H9 (cell line): ENCODE data around the gene C12orf75. TPM values are rescaled to one million over a fixed set of nuclear protein-coding genes. Genes with fewer than 3 reads are reported as not detected.

ENCODE experiments used
- DNase-seq: peaks from one replicate; pipeline ENCODE4 v3.0.0-alpha.2; 2017
- H2AFZ ChIP-seq: one replicate; pipeline ENCODE4 v1.6.1; 2013; ENCODE audit warnings: mild to moderate bottlenecking, low read length, control low read depth, moderate library complexity
- H2AK5ac ChIP-seq: 2 replicates; pipeline ENCODE4 v1.6.1; 2013; ENCODE audit warnings: low read length, control low read depth, mixed read lengths; ENCODE audit not compliant: insufficient read length
- H2BK120ac ChIP-seq: one replicate; pipeline ENCODE4 v1.6.1; 2013; ENCODE audit warnings: low read depth, mild to moderate bottlenecking, low read length, control low read depth, inconsistent platforms; ENCODE audit not compliant: poor library complexity, severe bottlenecking
- H2BK12ac ChIP-seq: 2 replicates; pipeline ENCODE4 v1.6.1; 2013; ENCODE audit warnings: low read length, control low read depth, mixed read lengths, low read depth; ENCODE audit not compliant: insufficient read length
- H2BK15ac ChIP-seq: 2 replicates; pipeline ENCODE4 v1.6.1; 2013; ENCODE audit warnings: low read depth, low read length, control low read depth
- H2BK20ac ChIP-seq: one replicate; pipeline ENCODE4 v1.6.1; 2013; ENCODE audit warnings: low read depth, mild to moderate bottlenecking, low read length, control low read depth, inconsistent platforms; ENCODE audit not compliant: poor library complexity, severe bottlenecking
- H2BK5ac ChIP-seq: 2 replicates; pipeline ENCODE4 v1.6.1; 2013; ENCODE audit warnings: low read length, control low read depth, mixed read lengths; ENCODE audit not compliant: insufficient read length
- H3K14ac ChIP-seq: 2 replicates; pipeline ENCODE4 v1.6.1; 2013; ENCODE audit warnings: low read length, control low read depth; ENCODE audit not compliant: insufficient read depth
- H3K18ac ChIP-seq: 2 replicates; pipeline ENCODE4 v1.6.1; 2013; ENCODE audit warnings: low read depth, mild to moderate bottlenecking, mixed read lengths, low read length, control low read depth; ENCODE audit not compliant: insufficient read length
- H3K23ac ChIP-seq: 2 replicates; pipeline ENCODE4 v1.6.1; 2013; ENCODE audit warnings: low read length, control low read depth, mixed read lengths, low read depth; ENCODE audit not compliant: insufficient read length
- H3K23me2 ChIP-seq: 2 replicates; pipeline ENCODE4 v1.6.1; 2013; ENCODE audit warnings: low read depth, mild to moderate bottlenecking, mixed read lengths, low read length, control low read depth; ENCODE audit not compliant: insufficient read length, poor library complexity, severe bottlenecking
- H3K27ac ChIP-seq: 2 replicates; pipeline ENCODE4 v1.5.1; 2013; ENCODE audit warnings: low read length, control low read depth, mixed read lengths, low read depth; ENCODE audit not compliant: insufficient read length
- H3K27me3 ChIP-seq: 2 replicates; pipeline ENCODE4 v1.6.1; 2013; ENCODE audit warnings: low read length, control low read depth, inconsistent platforms; ENCODE audit not compliant: insufficient read depth
- H3K4ac ChIP-seq: 2 replicates; pipeline ENCODE4 v1.6.1; 2013; ENCODE audit warnings: low read depth, mild to moderate bottlenecking, control low read depth, inconsistent platforms, low read length, moderate library complexity
- H3K4me1 ChIP-seq: 2 replicates; pipeline ENCODE4 v1.6.1; 2013; ENCODE audit warnings: low read length, control low read depth, inconsistent platforms; ENCODE audit not compliant: insufficient read depth
- H3K4me2 ChIP-seq: 2 replicates; pipeline ENCODE4 v1.6.1; 2013; ENCODE audit warnings: low read length, control low read depth, mixed read lengths; ENCODE audit not compliant: insufficient read length, insufficient read depth
- H3K56ac ChIP-seq: 2 replicates; pipeline ENCODE4 v1.6.1; 2013; ENCODE audit warnings: low read depth, mild to moderate bottlenecking, mixed read lengths, low read length, control low read depth; ENCODE audit not compliant: insufficient read length
- H3K79me1 ChIP-seq: 2 replicates; pipeline ENCODE4 v1.6.1; 2013; ENCODE audit warnings: low read depth, mild to moderate bottlenecking, moderate library complexity, low read length, control low read depth, inconsistent platforms; ENCODE audit not compliant: insufficient read depth, poor library complexity, severe bottlenecking
- H3K79me2 ChIP-seq: 2 replicates; pipeline ENCODE4 v1.6.1; 2013; ENCODE audit warnings: low read length, control low read depth, inconsistent platforms; ENCODE audit not compliant: insufficient read depth
- H3K9ac ChIP-seq: 2 replicates; pipeline ENCODE4 v1.6.1; 2013; ENCODE audit warnings: low read length, control low read depth, mixed read lengths; ENCODE audit not compliant: insufficient read length; ENCODE audit errors: extremely low read depth
- H3K9me3 ChIP-seq: one replicate; pipeline ENCODE4 v1.6.1; 2013; ENCODE audit warnings: low read depth, low read length, inconsistent platforms; ENCODE audit not compliant: control insufficient read depth
- H3T11ph ChIP-seq: one replicate; pipeline ENCODE4 v1.6.1; 2013; ENCODE audit warnings: mild to moderate bottlenecking, low read length, control low read depth, inconsistent platforms
- H4K20me1 ChIP-seq: one replicate; pipeline ENCODE4 v1.6.1; 2013; ENCODE audit not compliant: control insufficient read depth, insufficient read length, insufficient read depth
- H4K5ac ChIP-seq: 2 replicates; pipeline ENCODE4 v1.6.1; 2013; ENCODE audit warnings: low read depth, mild to moderate bottlenecking, mixed read lengths, low read length, control low read depth; ENCODE audit not compliant: insufficient read length
- H4K8ac ChIP-seq: replicated peaks from 2 replicates; pipeline ENCODE4 v1.6.1; 2013; ENCODE audit warnings: low read length, control low read depth, mixed read lengths, low read depth; ENCODE audit not compliant: insufficient read length
- H4K91ac ChIP-seq: 2 replicates; pipeline ENCODE4 v1.6.1; 2013; ENCODE audit warnings: low read depth, mild to moderate bottlenecking, moderate library complexity, mixed read lengths, low read length, control low read depth; ENCODE audit not compliant: insufficient read length
- H3K27ac Mint-ChIP-seq, 3 experiments: 2 replicates in 2 of 3; 3 replicates in 1 of 3; pipeline ENCODE4 v1.8.0; 2020 to 2021; ENCODE audit warnings: mixed read lengths in 3 of 3, mild to moderate bottlenecking in 1 of 3, moderate library complexity in 1 of 3
- H3K27me3 Mint-ChIP-seq: 2 replicates; pipeline ENCODE4 v1.8.0; 2021; ENCODE audit warnings: low read depth, mild to moderate bottlenecking, moderate library complexity, mixed read lengths
- H3K36me3 Mint-ChIP-seq, 3 experiments: 2 replicates in 2 of 3; 3 replicates in 1 of 3; pipeline ENCODE4 v1.8.0; 2020 to 2021; ENCODE audit warnings: low read depth in 3 of 3, mixed read lengths in 3 of 3; ENCODE audit not compliant: insufficient read depth in 1 of 3
- H3K4me1 Mint-ChIP-seq, 2 experiments: 2 replicates each; pipeline ENCODE4 v1.8.0; 2020; ENCODE audit warnings: mixed read lengths in 2 of 2
- H3K4me3 Mint-ChIP-seq, 2 experiments: 2 replicates in 1 of 2; 3 replicates in 1 of 2; pipeline ENCODE4 v1.8.0; 2020 to 2021; ENCODE audit warnings: mild to moderate bottlenecking in 2 of 2, mixed read lengths in 2 of 2, moderate library complexity in 1 of 2
- H3K9me3 Mint-ChIP-seq, 2 experiments: 2 replicates in 1 of 2; 3 replicates in 1 of 2; pipeline ENCODE4 v1.8.0; 2020; ENCODE audit warnings: mild to moderate bottlenecking in 2 of 2, mixed read lengths in 2 of 2, moderate library complexity in 1 of 2
- CTCF ChIP-seq: fragments of 200-600 bp; sonication (generic); conservative IDR thresholded peaks from 3 replicates; pipeline ENCODE4 v1.8.0; 2021; ENCODE audit warnings: antibody characterized with exemption, mild to moderate bottlenecking
- WGBS: extraction: QIAGEN DNeasy Blood & Tissue Kit; methylation state at CpG from one replicate; pipeline ENCODE4 v1.1.7; 2013; ENCODE audit warnings: missing lambda C conversion rate, low lambda C conversion rate, mixed read lengths; ENCODE audit not compliant: insufficient read length; ENCODE audit errors: extremely low coverage; 5-methylcytosine and 5-hydroxymethylcytosine counted together
- total RNA-seq: library from RNA; stranded (reverse); gene quantifications from 2 replicates; pipeline ENCODE4 v1.2.1, GENCODE V29; 2021

Gene C12orf75
- total RNA-seq, 1 experiment from 2014 or later, result 37.9 TPM

- Histone ChIP-seq H3K18ac (no peak overlapping the region), H3K23me2 (no peaks in the 10 kb centered on the region), H4K91ac (no peak overlapping the region), H4K8ac (no peak overlapping the region), H2BK120ac (no peak overlapping the region), H2BK5ac (no peak overlapping the region), H2AFZ (no peak overlapping the region), H3K9me3 (no peaks in the 10 kb centered on the region), H3K56ac (no peak overlapping the region), H2BK20ac (no peak overlapping the region), H3K14ac (no peak overlapping the region), H3K4ac (no peak overlapping the region), H3K4me1 (no peaks in the 10 kb centered on the region), H3T11ph (no peak overlapping the region), H3K79me2 (no peaks in the 10 kb centered on the region), H4K20me1 (no peaks in the 10 kb centered on the region), H3K27me3 (no peaks in the 10 kb centered on the region), H3K23ac (no peak overlapping the region), H3K9ac (no peak overlapping the region), H2BK12ac (no peak overlapping the region), H4K5ac (no peak overlapping the region), H2BK15ac (no peak overlapping the region), H3K27ac (no peak overlapping the region), H3K4me2 (no peak overlapping the region), H2AK5ac (no peak overlapping the region), H3K79me1 (no peaks in the 10 kb centered on the region)
- no peak for DNase-seq
- Mint-ChIP-seq H3K4me3 (no peak overlapping the region), H3K4me1 (peaks cover 0 to 5% of the 10 kb centered on the region in 2 experiments; a peak in 2 of 4 replicates), H3K36me3 (no peaks in the 10 kb centered on the region), H3K9me3 (no peaks in the 10 kb centered on the region), H3K27ac (no peak overlapping the region), H3K27me3 (peaks cover 8% of the 10 kb centered on the region)
- no peak for TF ChIP-seq CTCF
- no CpG with 5 or more reads among the region's 2 CpGs for WGBS
Measured at GRCh38 chr12:105321125-105321524, 9.4 kb upstream of the C12orf75 start.
